ENCODE data around the gene TAPBP.
A peak's percentile ranks its signal among the peaks of the same experiment; 100 is the strongest.
"Not testable (repeated sequence)": the region's sequence is repeated elsewhere in the genome, so short reads cannot be mapped to it uniquely, and the experiment has no call there.

TAPBP gene

DNA sequence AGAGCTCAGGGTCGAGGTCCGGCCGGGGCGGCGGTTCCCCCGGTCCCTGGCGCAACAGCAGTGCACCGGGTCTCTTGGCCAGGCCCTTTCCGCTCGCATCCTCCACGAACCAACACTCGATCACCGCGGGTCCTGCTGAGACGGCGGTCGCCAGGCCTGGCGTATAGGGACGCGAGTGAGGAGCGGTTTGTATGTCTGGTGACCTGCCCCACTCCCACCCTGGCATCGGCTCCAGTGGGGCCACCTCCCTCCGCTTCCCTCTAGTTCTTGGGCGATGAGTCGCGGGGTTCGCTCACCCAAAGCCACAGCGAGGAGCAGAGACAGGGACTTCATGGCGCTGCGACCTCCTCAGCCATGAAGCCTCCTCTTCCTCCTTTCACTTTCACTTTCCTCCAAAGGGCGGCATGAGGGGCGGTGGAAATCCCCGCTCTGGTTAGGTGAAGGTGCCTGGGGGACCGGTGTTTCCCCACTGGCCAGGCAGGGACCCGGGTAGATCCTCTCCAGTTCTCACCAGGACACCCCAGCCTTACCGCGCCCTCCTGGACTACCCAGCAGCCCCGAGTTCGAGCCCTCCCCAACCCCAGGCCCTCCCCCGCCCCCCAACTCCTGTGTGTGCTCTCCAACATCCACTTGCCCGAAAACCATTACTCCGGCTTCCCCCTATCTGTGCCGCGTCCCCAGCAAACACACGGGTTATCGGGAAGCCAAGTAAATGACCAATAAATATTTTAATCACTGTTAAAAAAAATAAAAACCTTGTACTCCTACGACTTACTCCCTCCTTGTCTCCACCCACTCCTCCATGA is at the start of gene TAPBP:
Gene TAPBP (minus strand): TSS at position 370 of the 806 bp plus-strand sequence. CDS start 37 bp downstream, at position 333.
- DNase-seq = peak; percentile 89

DNA sequence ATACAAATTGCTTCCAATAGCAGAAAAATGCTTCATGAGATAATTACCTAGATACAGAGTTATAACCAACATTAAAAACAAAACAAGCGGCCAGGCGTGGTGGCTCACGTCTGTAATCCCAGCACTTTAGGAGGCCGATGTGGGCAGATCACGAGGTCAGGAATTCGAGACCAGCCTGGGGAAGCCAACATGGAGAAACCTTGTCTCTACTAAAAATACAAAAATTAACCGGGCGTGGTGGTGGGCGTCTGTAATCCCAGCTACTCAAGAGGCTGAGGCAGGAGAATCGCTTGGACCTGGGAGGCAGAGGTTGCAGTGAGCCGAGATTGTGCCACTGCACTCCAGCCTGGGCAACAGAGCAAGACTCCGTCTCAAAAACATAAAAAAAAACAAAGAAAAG is 49.6 kb upstream of the TAPBP start:
- not testable (repeated sequence) for DNase-seq

DNA sequence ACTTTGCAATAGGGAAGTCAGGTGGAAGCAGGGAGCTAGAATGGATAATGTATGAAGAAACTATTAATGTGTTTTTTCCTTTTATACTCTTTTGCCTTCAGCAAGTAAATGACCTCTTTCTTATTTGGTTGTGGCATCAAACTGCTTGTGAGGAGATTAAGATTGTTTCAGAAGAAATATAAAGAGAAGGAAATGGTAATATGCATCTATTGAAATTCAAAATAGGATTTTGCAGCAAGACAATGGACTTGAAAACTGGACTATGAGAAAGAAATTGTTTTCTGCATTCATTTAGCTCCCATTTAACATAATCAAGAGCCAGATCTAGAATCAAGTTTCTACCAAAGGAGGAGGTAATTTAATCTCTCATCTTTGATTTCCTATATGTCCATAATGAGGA is 45.5 kb upstream of the TAPBP start:
- DNase-seq = no peak

DNA sequence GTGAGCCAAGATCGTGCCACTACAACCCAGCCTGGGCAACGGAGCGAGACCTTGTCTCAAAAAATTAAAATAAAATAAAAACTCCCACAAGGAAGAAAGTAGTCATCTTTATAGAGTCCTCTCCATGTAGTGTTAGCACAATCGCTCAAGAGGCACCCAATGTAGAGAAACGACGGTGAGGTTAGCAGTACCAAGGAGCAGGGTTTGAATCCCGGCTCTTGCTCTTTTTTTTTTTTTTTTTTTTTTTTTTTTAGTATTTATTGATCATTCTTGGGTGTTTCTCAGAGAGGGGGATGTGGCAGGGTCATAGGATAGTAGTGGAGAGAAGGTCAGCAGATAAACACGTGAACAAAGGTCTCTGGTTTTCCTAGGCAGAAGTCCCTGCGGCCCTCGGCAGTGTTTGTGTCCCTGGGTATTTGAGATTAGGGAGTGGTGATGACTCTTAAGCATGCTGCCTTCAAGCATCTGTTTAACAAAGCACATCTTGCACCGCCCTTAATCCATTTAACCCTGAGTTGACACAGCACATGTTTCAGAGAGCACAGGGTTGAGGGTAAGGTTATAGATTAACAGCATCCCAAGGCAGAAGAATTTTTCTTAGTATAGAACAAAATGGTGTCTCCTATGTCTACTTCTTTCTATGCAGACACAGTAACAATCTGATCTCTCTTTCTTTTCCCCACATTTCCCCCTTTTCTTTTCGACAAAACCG is 43.4 kb upstream of the TAPBP start:
- DNase-seq = not testable (repeated sequence)

DNA sequence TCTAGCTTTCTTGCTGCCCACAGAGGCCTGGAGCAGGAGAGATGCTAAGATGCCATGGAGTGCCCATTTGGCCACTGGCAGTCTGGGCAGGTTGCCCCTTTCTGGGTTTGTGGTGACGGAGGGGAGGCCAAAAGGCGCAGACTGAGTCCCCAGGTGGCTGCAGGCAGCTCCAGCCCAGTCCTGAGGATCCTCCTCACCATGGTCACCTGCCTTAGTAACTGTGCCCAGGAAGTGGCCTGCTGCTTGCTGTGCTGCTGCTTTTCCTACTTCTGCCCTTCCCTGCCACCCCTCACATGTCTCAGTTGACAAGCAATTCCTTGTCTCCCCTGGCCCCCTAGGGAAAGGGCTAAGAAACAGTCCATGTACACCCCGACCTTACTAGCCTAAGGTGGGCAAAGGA is 42.4 kb upstream of the TAPBP start:
- no peak for DNase-seq

DNA sequence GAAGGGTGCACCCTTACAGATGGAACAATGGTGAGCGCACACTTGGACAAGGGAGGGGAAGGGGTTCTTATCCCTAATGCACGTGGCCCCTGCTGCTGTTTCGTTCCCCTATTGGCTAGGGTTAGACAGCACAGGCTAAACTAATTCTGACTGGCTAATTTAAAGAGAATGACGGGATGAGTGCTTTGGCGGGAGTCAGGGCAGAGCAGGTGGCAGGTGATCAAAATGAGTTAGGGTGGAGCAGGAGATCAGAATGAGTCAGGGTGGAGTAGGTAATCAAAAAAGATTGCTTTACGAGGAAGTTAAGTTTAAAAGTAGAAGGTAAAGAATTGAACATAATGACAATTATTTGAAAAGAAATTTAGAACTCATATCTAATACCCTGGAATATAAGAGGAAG is 42.0 kb upstream of the TAPBP start:
- DNase-seq = not testable (repeated sequence)

DNA sequence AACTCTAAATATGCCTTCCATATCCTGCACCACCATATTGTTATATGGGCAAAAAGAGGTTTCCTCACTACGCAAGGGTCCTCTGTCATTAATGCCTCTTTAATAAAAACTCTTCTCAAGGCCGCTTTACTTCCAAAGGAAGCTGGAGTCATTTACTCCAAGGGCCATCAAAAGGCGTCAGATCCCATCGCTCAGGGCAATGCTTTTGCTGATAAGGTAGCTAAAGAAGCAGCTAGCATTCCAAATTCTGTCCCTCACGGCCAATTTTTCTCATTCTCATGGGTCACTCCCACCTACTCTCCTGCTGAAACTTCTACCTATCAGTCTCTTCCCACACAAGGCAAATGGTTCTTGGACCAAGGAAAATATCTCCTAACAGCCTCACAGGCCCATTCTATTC is 33.9 kb upstream of the TAPBP start:
- DNase-seq = no peak

DNA sequence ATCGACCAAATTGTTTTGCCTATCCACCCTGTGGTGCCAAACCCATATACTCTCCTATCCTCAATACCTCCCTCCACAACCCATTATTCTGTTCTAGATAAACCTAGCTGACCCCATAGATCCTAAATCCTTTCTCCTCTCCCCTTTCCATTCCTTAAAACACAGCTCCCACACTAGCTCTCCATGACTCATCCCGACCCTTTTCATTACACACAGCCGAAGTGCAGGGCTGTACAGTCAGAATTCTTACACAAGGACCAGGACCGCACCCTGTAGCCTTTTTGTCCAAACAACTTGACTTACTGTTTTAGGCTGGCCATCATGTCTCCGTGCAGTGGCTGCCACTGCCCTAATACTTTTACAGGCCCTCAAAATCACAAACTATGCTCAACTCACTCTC is 33.1 kb upstream of the TAPBP start:
- not testable (repeated sequence) for DNase-seq

DNA sequence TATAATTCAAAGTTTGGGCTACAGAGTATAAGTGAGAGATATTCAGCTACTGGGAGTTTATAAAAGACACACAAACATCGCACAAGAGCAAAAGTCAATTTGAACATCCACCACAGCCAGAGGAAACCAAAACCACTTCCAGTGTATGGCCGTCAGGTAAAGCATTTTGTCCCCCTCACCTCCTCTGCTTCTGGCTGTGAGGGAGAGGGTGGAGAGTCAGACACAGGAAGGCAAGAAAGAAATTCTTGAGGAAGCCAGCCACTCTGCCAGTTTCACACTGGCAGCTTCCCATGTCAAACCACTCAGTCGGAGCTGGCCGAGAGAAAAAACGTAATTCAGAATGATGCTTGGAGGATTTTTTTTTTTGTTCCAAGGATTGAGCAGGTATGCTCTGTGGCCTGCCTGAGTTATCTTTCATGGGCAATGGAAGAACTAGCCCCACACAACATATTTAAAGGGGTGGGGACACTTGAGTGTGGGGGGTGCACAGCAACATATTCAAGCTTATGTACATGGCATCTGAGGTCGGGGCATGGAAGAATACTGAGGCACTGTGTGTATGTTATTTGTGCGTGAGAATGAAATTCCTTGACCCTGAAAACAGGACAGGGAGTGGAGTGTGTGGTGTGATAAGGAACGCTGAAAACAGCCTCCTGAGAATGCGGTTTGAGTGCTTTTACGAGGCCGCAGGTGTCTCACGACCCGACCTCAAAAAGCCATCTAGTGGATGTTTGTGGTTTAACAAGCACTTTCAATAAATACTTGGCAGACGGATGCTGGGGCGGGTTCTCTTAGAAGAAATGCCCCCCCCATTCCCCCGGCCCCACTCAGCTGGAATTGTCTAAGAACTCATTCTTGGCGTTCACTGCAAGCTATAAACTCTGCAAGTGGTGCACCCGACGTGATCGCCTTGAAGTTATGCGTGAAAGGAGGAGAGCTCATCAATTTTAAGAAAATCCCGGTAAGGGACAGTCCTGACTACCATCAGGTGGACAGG is 31.1 kb upstream of the TAPBP start:
- peak; percentile 69 for DNase-seq

DNA sequence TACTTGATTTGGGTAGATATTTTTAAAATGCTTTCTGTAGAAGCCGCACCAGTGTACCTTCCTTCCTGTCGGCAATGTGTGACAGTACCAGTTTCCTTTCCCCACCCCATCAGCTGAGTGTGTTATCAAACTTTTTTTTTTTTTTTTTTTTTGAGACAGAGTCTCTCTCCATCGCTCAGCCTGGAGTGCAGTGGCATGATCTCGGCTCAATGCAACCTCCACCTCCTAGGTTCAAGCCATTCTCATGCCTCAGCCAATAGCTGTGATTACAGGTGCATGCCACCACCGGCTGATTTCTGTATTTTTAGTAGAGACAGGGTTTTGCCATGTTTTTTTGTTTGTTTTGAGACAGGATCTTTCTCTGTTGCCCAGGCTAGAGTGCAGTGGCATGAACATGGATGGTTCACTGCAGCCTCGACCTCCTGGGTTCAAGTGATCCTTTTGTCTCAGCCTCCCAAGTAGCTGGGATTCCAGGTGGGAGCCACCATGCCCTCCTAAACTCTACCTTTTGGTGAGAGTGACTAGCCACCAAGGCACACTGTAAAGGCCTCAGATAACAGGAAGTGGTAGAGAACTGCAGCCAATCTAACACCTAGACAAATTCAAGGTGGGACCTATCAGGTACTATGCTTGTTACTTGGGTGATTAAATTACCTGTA is 30.2 kb upstream of the TAPBP start:
- DNase-seq = peak; percentile 29

DNA sequence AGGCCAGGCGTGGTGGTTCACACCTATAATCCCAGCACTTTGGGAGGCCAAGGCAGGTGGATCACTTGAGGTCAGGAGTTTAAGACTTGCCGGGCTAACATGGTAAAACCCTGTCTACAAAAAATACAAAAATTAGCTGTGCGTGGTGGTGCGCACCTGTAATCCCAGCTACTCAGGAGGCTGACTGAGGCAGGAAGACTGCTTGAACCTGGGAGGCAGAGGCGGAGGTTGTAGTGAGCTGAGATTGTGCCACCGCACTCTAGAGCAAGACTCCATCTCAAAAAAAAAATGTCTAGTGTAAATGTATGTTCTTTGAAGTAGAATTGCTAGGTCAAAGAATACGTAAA is 29.7 kb upstream of the TAPBP start:
- peak; percentile 11 for DNase-seq

DNA sequence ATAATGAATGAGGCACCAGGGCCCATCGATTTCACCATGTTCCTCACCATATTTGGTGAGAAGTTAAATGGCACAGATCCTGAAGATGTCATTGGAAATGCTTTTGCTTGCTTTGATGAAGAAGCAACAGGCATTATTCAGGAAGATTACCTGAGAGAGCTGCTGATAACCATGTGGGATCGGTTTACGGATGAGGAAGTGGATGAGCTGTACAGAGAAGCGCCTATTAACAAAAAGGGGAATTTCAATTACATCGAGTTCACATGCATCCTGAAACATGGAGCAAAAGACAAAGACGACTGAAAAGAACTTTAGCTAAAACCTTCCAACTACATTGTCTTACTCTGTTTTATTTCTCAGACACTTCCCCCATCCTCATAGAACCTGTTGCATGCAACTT is 25.3 kb upstream of the TAPBP start:
- DNase-seq = no peak

DNA sequence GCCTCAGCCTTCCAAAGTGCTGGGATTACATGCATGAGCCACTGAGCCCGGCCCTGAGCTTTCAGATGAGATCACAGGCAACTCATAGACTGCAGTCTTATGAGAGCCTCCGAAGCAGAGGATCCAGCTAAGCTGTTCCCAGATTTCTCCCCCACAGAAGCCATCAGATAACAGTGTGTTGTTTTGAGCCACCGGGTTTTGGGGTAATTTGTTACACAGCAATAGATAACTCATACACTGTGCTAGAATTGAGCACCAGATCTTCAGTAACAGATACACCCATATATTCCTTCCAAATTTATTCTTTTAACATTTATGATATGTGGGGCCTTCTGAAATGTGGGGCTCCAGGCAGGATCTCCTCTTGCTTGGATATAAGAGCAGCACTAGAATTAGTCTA is 22.6 kb upstream of the TAPBP start:
- DNase-seq = no peak

DNA sequence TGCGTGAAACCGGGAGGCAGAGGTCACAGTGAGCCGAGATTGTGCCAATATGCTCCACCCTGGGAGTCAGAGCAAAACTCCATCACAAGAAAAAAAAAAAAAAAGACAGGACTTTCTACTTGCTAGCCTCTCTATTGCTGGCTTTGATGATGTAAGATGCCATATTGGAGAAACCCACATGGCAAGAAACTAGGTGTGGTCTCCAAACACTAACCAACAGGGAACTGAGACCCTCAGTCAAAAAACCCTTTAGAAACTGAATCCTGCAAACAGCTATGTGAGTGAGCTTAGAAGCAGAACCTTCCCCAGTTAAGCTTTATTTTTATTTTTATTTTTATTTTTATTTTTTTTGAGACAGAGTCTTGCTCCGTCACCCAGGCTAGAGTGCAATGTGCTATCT is 22.0 kb upstream of the TAPBP start:
- DNase-seq = no peak

DNA sequence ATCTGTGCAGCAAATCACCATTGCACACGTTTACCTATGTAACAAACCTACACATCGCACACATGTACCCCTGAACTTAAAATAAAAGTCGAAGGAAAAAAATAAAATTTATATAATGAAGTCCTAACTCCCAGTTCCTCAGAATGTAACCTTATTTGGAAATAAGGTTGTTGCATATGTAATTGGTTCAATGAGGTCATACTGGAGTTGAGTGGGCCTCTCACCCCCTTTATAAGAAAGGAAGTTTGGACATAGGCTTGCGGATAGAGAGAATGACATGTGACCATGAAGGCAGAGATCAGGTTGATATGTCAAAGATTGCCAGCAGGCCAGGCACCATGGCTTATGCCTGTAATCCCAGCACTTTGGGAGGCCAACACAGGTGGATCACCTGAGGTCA is 19.8 kb upstream of the TAPBP start:
- DNase-seq = no peak

DNA sequence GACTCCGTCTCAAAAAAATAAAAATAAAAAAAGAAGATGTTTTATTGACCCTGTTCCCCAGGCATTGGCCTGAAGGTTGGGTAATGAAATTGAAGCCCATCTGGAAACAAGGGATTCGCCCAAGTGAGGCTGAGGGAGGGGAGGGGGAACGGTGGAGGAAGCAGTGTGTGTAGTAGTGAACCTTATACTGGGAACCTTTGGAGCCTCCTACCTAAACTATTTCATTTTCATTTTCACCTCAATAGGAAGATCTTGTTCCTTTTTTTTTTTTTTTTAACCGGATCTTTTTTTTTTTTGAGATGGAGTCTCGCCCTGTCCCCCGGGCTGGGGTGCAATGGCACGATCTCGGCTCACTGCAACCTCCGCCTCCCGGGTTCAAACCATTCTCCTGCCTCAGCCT is 16.9 kb upstream of the TAPBP start:
- no peak for DNase-seq

DNA sequence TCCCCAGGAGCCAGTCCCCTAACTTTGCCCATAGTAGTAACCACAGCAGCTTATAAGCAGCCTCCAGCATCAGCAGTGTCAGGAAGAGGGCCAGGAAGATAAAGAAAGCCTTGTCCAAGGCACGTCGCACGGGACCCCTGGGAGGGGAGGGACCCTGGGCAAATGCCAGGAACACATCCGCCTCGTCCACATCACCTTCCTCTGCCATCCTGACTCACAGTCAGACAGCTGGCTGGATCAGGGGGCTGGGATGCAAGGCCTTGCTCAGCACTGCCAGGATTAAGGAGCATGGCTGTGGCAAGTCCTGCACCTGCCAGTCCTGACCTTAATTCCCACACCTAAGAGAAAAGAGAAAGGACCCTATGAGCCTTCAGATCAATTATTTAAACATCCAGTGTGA is 15.2 kb upstream of the TAPBP start:
- no peak for DNase-seq

DNA sequence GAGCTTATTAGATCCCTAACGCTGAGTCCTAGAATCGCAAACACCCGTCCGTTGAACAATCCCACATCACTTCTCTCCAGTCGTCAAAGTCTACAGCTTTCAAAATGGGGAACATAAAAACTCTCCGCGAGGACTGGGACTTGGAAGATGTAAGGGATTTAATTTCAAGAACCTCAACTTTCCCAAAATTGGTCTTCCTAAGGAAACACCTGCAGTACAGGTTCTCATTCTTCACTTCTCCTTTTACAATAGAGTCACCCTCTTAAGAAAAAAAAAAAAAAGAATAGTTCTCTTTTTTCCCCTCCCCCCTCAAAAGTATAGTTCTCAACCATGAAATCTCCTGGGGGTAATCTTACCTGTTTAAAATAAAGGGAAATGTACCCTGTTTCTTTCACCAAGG is 10.2 kb upstream of the TAPBP start:
- no peak for DNase-seq

DNA sequence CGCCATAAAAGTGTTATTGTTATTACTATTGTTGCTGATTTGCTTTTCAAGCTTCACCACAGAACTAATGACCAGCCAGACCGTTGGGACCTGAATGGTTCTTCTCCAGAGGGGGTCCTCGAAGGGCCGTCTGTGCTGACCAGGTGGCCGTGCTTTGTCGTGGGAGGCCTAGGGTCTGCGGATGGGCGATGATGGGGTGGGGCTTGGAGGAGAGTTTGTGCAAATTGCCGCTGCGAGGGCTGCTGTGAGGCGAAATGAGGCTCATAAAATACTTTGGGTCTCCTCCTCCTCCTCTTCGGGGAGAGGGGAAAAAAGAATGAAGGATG is 9.7 kb upstream of the TAPBP start:
- no peak for DNase-seq

DNA sequence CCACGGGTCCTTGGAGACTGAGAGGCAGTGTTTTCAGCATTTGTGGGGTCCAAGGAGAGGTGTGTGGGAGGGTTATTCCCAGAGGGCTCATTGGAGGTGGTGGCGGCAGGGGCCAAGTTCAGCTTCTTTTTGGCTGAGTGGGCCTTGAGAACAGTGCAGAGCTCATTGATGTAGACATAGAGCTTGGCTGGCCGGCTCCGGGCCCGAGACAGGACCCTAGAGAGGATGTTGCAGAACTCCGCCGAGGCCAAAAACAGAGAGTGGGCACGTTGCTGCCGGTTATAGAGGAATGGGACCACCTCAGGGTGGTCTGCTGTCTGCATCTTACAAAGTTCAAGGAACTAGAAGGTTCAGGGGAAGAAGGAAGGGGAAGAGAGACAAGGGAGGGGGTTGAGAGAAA is 7.3 kb upstream of the TAPBP start:
- no peak for DNase-seq

DNA sequence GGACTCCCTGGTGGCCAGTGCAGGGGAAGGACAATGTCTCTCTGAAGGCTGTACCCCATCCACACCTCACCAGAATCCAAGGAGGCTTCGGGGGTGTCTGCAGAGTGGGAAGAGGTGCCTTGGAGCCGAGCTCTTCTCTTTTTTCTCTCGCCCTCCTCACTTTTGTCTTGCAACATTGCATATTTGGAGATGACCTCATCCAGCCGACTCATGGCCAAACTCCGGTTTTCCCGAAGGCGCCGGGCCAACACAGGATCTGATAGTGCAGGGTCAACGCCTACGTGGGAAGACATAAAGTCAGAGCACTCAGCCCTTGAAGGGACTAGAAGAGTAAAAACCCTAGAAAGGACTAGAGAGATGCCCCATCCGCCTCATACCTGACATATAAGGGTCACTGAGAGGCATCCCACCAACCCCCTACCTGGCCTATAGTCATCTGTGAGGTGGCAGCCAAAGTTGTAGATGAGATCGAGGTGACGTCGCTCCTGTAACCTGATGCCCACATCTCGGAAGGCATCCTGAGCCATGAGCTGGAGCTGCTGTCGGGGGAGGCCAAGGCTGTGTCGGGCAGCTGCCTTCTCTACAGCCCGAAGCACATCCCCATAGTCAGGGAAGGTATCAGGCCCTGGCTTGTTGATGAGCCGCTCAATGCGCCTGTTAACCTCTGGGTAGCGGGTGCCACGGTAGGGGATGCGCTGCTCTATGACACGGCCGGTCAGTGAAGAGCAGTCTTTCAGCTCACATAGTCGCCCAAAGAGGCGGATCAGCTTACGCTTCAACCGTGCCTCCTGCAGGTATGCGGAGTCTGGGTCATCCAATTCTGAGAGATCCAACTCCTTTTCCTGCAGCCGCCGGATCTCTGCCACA is 6.7 kb upstream of the TAPBP start:
- no peak for DNase-seq

DNA sequence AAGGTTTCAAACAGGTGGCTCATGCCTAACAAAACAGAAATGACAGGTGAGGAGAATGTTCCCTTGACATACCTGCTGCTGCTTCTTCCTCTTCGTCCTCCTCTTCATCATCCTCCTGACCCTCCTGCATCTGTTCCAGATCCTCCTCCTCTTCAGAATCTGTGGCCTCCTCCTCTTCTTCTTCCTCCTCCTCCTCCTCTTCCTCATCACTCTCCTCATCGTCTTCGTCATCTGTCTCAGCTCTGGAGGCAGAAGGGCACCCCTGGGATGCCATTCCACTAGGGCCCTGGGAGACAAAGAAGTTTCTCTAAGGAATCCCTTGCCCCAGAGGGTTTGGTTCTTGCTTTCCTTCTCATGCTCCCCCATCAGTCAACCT is 6.0 kb upstream of the TAPBP start:
- no peak for DNase-seq

Measured in stimulated activated CD4-positive, alpha-beta T cell treated with anti-CD3 and anti-CD28 coated beads, Interleukin-15, amount 100 ng/mL, for 24 hours (primary cell).